HG03135 (cell line): ENCODE results near the gene SLC6A16.
A peak's percentile ranks its signal among the peaks of the same experiment; 100 is the strongest.
"Not testable (repeated sequence)": the region's sequence is repeated elsewhere in the genome, so short reads cannot be mapped to it uniquely, and the experiment has no call there.

Source experiments
- ATAC-seq: cut with Tn5 transposase; IDR thresholded peaks from one replicate; pipeline ENCODE4 v1.9.1; 2021; ENCODE audit warnings: mild to moderate bottlenecking, moderate library complexity; ENCODE audit not compliant: unreplicated experiment

The SLC6A16 gene

GRCh38 chr19:49324801-49325576 lies at the start of gene SLC6A16:
TSS of gene SLC6A16 (minus strand) at chr19:49325191. CDS start at chr19:49311347, 13,844 bp downstream.
- ATAC-seq: no peak

- ATAC-seq: not testable (repeated sequence)
Measured at GRCh38 chr19:49373174-49373573, 48.2 kb upstream of the SLC6A16 start.

GRCh38 chr19:49371184-49371583 lies 46.2 kb upstream of the SLC6A16 start:
- ATAC-seq: no peak

DNA sequence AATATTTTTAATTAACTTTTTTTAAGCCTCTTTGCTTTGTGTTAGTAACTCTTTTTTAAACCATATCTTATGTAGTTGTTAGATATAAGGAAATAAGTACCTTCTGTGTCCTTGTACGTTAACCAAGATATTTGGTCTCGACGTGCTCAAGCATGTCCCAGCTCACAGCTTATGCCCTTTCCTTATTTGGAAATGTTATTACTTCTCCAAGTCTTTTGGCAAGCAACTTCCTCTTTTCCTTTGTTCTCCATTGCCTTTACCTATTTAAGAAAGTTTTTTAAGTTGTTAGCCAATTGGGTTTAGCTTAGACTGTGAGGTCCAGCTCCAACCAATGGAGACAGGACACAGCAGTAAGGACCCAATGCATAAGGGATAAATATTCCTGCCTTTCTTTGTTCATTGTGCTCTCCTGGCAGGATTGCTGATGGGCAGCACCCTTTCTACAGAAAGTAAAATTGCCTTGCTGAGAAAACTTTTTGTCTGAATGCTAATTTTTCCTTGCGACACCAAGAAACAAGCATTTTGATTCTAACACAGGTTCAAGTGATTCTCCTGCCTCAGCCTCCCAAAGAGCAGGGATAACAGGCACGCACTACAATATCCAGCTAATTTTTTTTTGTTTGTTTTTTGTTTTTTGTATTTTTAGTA lies 43.8 kb upstream of the SLC6A16 start:
- no peak for ATAC-seq

DNA sequence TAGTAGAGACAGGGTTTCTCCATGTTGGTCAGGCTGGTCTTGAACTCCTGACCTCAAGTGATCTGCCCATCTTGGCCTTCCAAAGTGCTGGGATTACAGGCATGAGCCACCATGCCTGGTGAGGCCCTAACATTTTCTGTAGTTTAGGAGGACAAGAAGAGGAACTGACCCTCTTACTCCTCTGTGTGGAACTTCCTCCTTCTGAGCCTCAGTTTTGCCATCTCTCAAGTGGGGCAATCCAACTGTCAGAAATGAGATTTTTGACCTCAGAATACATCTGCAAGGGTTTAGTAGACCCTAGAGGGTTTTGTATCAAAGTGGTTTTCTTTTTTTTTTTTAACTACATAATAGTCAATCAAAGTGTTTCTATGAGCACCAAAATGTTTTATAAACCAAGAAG lies 41.1 kb upstream of the SLC6A16 start:
- ATAC-seq: no peak

- ATAC-seq: no peak
Measured at GRCh38 chr19:49364083-49364737, 39.2 kb upstream of the SLC6A16 start.

GRCh38 chr19:49363268-49364082 lies 38.5 kb upstream of the SLC6A16 start, which contains the start of gene DKKL1:
TSS of gene DKKL1 (plus strand) at chr19:49363877. CDS start at chr19:49363999, 122 bp downstream.
- ATAC-seq: peak; percentile 65

DNA sequence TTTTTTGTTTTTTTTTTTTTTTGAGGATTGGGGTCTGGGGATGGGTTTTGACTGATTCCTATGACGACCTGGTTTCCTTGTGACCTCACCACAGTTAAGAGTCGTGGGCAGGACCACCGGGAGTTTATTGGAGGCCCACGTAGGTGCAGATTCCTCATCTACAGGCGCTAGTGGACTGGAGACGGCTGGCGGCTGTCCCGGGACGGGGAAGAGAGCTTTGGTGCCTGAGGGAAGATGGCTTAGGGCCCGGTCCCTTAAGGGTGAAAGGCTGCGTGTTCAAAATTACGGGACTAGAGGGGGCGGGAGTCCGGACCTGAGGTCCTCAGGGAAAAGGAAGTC lies 37.9 kb upstream of the SLC6A16 start:
- ATAC-seq: no peak

DNA sequence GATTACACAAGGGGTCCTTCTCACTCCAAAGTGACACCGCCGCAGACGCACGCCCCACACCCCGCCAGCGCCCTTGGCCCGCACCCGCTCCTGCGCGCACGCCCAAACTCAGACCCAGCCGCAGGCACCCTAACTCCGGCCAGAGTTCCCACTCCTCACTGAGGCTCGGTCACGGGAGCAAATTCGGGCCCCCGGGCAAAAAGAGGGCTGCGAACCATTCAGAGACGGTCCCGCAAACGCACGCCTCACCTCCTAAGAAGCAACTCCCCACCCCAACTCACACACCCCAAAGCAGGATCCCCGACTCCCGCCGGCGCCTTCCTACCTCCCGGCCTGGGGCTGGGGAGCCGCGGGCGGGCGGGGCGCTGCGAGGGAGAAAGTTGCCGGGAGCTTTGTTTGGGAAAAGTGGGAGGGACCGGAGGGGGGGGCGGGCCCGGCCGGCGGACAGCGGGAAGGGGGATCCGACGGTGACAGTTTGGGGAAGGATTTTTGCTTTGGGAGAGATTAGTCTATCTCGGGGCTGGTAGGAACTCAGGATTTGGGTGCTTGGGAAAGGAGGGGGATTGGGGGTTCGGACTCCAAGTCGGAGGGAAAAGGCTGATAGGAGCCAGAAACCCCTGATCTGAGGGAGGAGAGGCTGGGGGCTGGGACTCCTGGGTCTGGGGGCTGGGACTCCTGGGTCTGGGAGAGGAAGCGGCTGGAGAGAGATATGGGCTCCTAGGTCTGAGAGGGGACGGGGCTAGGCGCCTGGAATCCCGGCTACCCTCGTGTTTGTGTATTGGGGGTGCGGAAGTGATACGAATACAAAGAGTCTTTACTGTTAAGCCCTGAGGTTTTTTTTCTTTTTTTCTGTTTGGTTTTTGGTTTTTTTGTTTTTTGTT lies 37.3 kb upstream of the SLC6A16 start, which contains the start of gene TEAD2:
TSS of gene TEAD2 (minus strand) at position 369 of the 881 bp plus-strand sequence. CDS start 2,341 bp downstream, outside the sequence.
- no peak for ATAC-seq

DNA sequence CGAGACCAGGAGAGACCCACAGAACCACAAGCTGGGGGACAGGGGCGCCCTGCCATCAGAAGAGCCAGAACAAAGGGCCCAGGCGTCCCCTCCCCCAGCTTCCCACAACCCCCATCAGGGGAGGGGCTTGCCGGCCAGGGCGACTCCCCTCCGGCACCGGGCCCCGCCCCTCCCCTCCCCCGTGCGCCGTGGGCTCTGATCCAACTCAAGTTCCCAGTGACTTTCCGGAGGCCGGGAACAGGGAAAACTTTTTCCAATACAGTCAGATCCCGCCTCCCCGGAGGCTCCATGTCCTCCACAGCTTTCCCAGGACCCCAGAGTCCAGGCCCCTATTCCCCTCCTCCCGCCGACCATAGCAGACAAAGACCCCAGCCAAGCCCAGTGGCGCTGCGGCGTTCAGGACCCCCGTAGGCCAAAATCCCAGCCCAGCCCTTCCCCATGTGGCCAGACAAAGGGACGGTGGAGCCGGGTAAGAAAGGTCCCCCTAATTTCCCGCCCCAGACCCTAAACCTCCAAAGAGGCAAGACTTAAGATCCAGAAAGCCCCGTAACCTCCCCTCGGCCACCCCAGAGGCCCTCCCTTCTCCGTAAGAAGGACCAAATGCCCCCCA lies 36.6 kb upstream of the SLC6A16 start:
- ATAC-seq: no peak

- ATAC-seq: no peak
Measured at GRCh38 chr19:49359851-49360820, 35.1 kb upstream of the SLC6A16 start.

DNA sequence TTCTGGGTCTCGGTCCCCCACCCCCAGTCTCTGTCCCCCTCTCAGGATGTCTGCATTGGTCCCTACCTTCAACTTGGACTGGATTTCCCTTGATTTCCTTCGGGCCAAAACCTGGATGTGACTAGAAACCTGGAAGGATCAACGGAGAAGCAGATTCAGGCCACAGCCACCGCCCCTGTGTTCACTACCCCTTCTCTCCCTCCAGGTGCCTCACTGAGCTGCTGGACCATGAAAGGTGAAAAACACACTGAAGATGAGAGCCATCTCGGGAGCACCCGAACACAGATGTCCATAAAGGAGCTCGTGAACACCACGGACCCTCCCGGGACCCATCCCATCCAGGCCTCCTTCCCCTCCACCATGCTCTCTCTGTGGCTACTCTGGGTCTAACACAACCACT lies 32.2 kb upstream of the SLC6A16 start:
- no peak for ATAC-seq

GRCh38 chr19:49356382-49356781 lies 31.4 kb upstream of the SLC6A16 start:
- ATAC-seq: no peak

GRCh38 chr19:49355909-49356353 lies 30.9 kb upstream of the SLC6A16 start:
- ATAC-seq: no peak

GRCh38 chr19:49349567-49349966 lies 24.6 kb upstream of the SLC6A16 start:
- no peak for ATAC-seq

DNA sequence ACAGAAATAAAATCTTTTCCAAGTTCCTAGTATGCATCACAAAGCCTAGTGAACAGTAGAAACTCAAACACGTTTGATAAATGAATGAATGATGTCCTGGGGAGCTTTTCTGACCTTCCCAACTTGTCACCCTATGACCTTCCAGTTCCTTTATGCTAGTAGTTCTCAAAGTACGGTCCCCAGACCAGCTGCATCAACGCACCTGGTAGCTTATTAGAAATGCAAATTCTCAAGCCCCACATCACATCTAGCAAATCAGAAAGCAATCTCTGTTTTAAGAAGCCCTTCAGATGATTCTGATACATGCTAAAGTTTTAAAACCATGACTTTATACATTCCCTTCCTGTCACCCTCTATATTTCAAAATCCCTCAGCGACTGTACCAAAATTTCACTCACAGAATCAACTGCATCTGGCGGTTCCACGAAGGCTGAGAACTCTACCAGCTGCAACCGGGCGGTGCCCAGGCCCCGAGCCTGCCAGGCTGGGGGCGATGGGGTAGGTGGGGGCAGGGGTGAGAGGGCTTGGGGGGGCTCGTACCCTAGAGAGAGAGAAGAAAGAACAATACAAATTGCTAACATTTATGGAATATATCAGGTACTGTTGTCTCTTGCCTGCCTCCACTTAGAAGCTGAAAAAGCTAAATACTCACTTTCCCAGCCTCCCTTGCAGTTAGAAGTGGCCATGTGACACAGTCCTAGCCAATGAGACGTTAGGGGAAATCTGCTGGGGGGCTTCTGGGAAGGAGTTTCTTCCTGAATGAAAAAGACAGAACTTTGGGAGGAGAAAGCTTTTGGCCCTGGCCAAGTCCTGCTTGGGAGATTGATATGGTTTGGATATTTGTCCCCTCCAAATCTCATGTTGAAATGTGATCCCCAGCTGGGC lies 23.6 kb upstream of the SLC6A16 start:
- ATAC-seq: no peak

GRCh38 chr19:49347835-49348234 lies 22.8 kb upstream of the SLC6A16 start:
- ATAC-seq: no peak
